ENCODE data around the gene MXRA8.

MXRA8 gene

DNA sequence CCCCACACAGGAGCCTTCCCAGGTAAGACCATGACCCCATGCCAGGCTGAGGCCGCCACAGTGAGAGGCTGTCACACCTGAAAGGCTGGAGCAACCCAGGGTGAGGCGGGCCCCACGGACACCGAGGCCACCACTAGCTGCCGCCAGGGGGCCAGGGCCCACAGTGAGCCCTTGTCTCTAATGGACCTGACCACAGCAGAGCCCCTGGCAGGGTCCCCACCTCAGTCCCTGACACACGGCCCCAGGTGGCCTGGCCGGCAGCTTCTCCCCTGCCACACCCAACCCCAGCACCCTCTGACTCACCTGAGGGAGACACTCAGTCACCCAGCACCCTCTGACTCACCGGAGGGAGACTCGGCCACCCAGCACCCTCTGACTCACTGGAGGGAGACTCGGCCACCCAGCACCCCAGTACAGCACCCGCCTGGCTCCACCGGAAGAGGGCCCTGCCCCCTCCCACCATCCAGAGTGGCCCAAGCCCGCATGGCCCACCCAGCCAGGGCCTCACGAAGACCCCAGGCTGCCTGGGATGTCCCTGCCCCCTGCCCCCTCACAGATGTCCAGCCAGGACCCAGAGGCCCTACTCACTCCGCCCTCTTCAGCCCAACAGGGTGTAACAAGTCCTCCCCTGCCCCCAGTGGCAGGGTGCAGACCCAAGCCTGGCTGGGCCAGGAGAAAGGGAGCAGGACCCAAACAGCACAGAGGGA lies 13.5 kb downstream of the MXRA8 start:
- H3K79me2 ChIP-seq (ENCODE audit: low read length): peaks cover 22% of the 10 kb centered on the region

DNA sequence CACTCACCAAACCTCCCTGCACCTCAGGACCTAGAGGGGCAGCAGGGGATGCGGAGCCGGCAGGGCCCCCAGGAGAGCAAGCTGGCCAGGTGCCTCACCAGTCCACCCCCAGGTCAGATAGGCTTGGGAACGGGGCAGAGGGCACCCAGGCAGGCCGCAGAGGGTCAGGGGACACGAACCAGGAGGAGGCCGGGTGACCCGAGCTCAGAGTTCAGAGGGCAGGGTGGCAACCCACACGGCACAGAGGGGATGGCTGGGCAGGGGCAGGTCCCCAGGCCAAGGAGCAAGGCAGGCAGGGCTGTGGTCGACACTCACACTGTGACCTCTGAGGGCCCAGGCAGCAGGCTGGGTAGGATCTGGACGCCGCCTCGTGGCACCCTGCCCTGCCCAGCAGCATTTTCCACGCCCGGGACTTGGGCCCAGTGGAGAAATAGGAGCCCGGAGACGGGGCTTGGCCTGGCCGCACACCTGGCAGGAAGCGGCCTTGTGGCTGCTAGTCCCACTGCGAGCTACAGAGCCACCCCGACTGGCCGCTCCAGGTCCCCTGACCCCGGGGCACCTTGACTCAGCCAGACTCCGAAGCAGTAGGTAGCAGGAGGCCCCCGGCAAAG lies 14.4 kb downstream of the MXRA8 start:
- no peak overlapping the region for H3K4me3 ChIP-seq (ENCODE audit: low read length)
- H3K27me3 ChIP-seq (replicated peaks; ENCODE audit: insufficient read depth, low read length): no peaks in the 10 kb centered on the region
- no peak for TF ChIP-seq EZH2 (optimal IDR thresholded peaks at IDR 0.05; ENCODE audit: low read depth, low read length)
- TF ChIP-seq, protein P1, sequence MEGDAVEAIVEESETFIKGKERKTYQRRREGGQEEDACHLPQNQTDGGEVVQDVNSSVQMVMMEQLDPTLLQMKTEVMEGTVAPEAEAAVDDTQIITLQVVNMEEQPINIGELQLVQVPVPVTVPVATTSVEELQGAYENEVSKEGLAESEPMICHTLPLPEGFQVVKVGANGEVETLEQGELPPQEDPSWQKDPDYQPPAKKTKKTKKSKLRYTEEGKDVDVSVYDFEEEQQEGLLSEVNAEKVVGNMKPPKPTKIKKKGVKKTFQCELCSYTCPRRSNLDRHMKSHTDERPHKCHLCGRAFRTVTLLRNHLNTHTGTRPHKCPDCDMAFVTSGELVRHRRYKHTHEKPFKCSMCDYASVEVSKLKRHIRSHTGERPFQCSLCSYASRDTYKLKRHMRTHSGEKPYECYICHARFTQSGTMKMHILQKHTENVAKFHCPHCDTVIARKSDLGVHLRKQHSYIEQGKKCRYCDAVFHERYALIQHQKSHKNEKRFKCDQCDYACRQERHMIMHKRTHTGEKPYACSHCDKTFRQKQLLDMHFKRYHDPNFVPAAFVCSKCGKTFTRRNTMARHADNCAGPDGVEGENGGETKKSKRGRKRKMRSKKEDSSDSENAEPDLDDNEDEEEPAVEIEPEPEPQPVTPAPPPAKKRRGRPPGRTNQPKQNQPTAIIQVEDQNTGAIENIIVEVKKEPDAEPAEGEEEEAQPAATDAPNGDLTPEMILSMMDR (IDR thresholded peaks at IDR 0.05; ENCODE audit: low read length): no peak
- no peak for TF ChIP-seq EZH2phosphoT487 (IDR thresholded peaks at IDR 0.05; ENCODE audit: low read length)
- no peaks in the 10 kb centered on the region for H3F3A ChIP-seq (ENCODE audit: insufficient read depth, low read length)
- H3K4me1 ChIP-seq (ENCODE audit: low read length): no peaks in the 10 kb centered on the region
- no peak overlapping the region for H3K9ac ChIP-seq (ENCODE audit: low read length)
- no peak for DNase-seq
- no peaks in the 10 kb centered on the region for H3K36me3 ChIP-seq (replicated peaks; ENCODE audit: insufficient read depth, low read length)
- H3K79me2 ChIP-seq (ENCODE audit: low read length): peaks cover 22% of the 10 kb centered on the region
- no peaks in the 10 kb centered on the region for H3K9me2 ChIP-seq (replicated peaks; ENCODE audit: insufficient read depth, low read length)
- no peak overlapping the region for H2AFZ ChIP-seq (ENCODE audit: low read length)
- H3K27ac ChIP-seq (ENCODE audit: low read length): no peak overlapping the region
- no peaks in the 10 kb centered on the region for H4K20me1 ChIP-seq (ENCODE audit: insufficient read depth, low read length)
- no peak overlapping the region for H3K4me2 ChIP-seq (ENCODE audit: low read depth, low read length)
- no peaks in the 10 kb centered on the region for H3K9me3 ChIP-seq (replicated peaks; ENCODE audit: insufficient read depth, low read length)

More for the DNA sequence above, 13.5 kb downstream of the MXRA8 start:
- H3K4me2 ChIP-seq (ENCODE audit: low read depth, low read length): no peak overlapping the region
- no peaks in the 10 kb centered on the region for H3K27me3 ChIP-seq (replicated peaks; ENCODE audit: insufficient read depth, low read length)
- no peaks in the 10 kb centered on the region for H3K9me3 ChIP-seq (replicated peaks; ENCODE audit: insufficient read depth, low read length)
- no peak overlapping the region for H3K9ac ChIP-seq (ENCODE audit: low read length)
- H3K27ac ChIP-seq (ENCODE audit: low read length): no peak overlapping the region
- H3K9me2 ChIP-seq (replicated peaks; ENCODE audit: insufficient read depth, low read length): no peaks in the 10 kb centered on the region
- no peaks in the 10 kb centered on the region for H3K4me1 ChIP-seq (ENCODE audit: low read length)
- DNase-seq: no peak
- H2AFZ ChIP-seq (ENCODE audit: low read length): no peak overlapping the region
- no peaks in the 10 kb centered on the region for H3K36me3 ChIP-seq (replicated peaks; ENCODE audit: insufficient read depth, low read length)
- TF ChIP-seq, protein P1 (IDR thresholded peaks at IDR 0.05; ENCODE audit: low read length): peak; percentile 35; the same call in 1 of the 2 replicates
- no peak for TF ChIP-seq EZH2phosphoT487 (IDR thresholded peaks at IDR 0.05; ENCODE audit: low read length)
- no peak overlapping the region for H3K4me3 ChIP-seq (ENCODE audit: low read length)
- no peaks in the 10 kb centered on the region for H3F3A ChIP-seq (ENCODE audit: insufficient read depth, low read length)
- no peaks in the 10 kb centered on the region for H4K20me1 ChIP-seq (ENCODE audit: insufficient read depth, low read length)

DNA sequence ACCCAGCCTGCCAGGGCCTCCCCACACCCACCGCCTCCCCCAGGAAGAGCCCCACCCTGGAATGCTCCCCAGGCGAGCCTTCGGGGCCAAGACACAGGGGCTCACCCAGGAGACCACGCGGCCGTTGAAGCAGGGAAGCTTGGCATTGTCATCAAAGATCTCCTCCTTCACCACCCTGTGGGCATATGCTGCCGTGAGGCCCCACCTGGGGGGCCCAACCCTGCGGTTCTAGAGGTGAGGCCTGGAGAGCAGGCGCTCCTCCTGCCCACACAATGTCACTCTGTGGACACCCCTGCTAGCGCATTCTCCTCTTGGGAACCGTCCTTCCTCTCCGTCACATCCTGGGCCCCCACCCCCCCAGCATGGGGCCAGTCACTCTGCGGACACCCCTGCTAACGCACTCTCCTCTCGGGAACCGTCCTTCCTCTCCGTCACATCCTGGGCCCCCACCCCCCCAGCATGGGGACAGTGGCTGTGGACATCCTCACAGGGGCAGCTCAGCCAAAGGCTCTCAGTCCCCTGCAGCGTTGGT lies 15.7 kb downstream of the MXRA8 start:
- Histone ChIP-seq H2AFZ (ENCODE audit: low read length) (no peak overlapping the region), H3K9me3 (replicated peaks; ENCODE audit: insufficient read depth, low read length) (no peaks in the 10 kb centered on the region), H3K9me2 (replicated peaks; ENCODE audit: insufficient read depth, low read length) (no peaks in the 10 kb centered on the region), H3K27ac (ENCODE audit: low read length) (no peak overlapping the region), H3K36me3 (replicated peaks; ENCODE audit: insufficient read depth, low read length) (no peaks in the 10 kb centered on the region), H3K79me2 (ENCODE audit: low read length) (peaks cover 13% of the 10 kb centered on the region), H4K20me1 (ENCODE audit: insufficient read depth, low read length) (no peaks in the 10 kb centered on the region), H3F3A (ENCODE audit: insufficient read depth, low read length) (no peaks in the 10 kb centered on the region), H3K4me1 (ENCODE audit: low read length) (no peaks in the 10 kb centered on the region), H3K27me3 (replicated peaks; ENCODE audit: insufficient read depth, low read length) (no peaks in the 10 kb centered on the region), H3K9ac (ENCODE audit: low read length) (no peak overlapping the region), H3K4me2 (ENCODE audit: low read depth, low read length) (no peak overlapping the region), H3K4me3 (ENCODE audit: low read length) (no peak overlapping the region)
- DNase-seq: no peak
- TF ChIP-seq EZH2 (optimal IDR thresholded peaks at IDR 0.05; ENCODE audit: low read depth, low read length) (no peak), EZH2phosphoT487 (IDR thresholded peaks at IDR 0.05; ENCODE audit: low read length) (no peak)
- TF ChIP-seq, protein P1 (IDR thresholded peaks at IDR 0.05; ENCODE audit: low read length): no peak
